K562 (cell line): ENCODE data around the gene UBASH3B. TPM values are rescaled to one million over a fixed set of nuclear protein-coding genes. Genes with fewer than 3 reads are reported as not detected.

Experiments used
- ATAC-seq: fragments of 200-7000 bp; cut with Tn5 transposase; 3 replicates; pipeline ENCODE4 v1.9.1; 2020; ENCODE audit warnings: moderate library complexity
- BruUV-seq: library from RNA; stranded (reverse); fragments of 400-500 nt; replicated peaks from 2 replicates; lab custom pipeline; 2021; lab: Mats Ljungman, UMichigan
- CTCF ChIA-PET: fragments of 300-600 bp; formaldehyde crosslinking; extraction: SDS; loops from one replicate; lab custom pipeline; 2021; ENCODE audit warnings: low intra/inter-chr PET ratio; lab: Yijun Ruan, JAX
- POLR2A ChIA-PET: fragments of 300-600, 350-650 bp; sonication (Branson Sonifier 250); formaldehyde crosslinking; extraction: SDS; loops from one replicate; lab custom pipeline; 2021; ENCODE audit warnings: antibody characterized with exemption, inconsistent platforms; lab: Yijun Ruan, JAX
- DNase-seq, 4 experiments: peaks; one replicate each; pipeline versions ENCODE4 v3.0.0 to v3.0.0-alpha.2; 2011 to 2018; ENCODE audit warnings: low spot score in 3 of 4, mixed read lengths in 3 of 4; ENCODE audit errors: extremely low read depth in 1 of 4
- FAIRE-seq: peaks from 2 replicates; lab custom pipeline; 2011; peaks lifted over from hg19 to GRCh38; lab: Jason Lieb, UNC
- H2AFZ ChIP-seq: 2 replicates; pipeline ENCODE4 v1.6.0; 2011; ENCODE audit warnings: low read depth, low read length, control low read depth, inconsistent platforms
- H3K27ac ChIP-seq: fragments of 200-600 bp; 3 replicates; pipeline ENCODE4 v1.8.0; 2011; ENCODE audit warnings: low read depth, mild to moderate bottlenecking, control low read depth, inconsistent platforms, low read length, moderate library complexity, mixed read lengths; ENCODE audit errors: extremely low read depth
- H3K27me3 ChIP-seq, 2 experiments: fragments of 300-600 bp in 1 of 2; 2 replicates in 1 of 2; 3 replicates in 1 of 2; pipeline versions ENCODE4 v1.6.0 to v1.8.0; 2011; ENCODE audit warnings: inconsistent platforms in 2 of 2, low read length in 2 of 2, mild to moderate bottlenecking in 1 of 2, mixed read lengths in 1 of 2, moderate library complexity in 1 of 2; ENCODE audit not compliant: control insufficient read depth in 2 of 2, insufficient read depth in 2 of 2
- H3K36me3 ChIP-seq: fragments of 300-600 bp; 3 replicates; pipeline ENCODE4 v1.8.0; 2011; ENCODE audit warnings: mild to moderate bottlenecking, low read length, inconsistent platforms; ENCODE audit not compliant: control insufficient read depth, insufficient read depth
- H3K4me1 ChIP-seq, 2 experiments: fragments of 200-600 bp in 1 of 2; replicated peaks in 1 of 2; 2 replicates in 1 of 2; 3 replicates in 1 of 2; pipeline versions ENCODE4 v1.5.1 to v1.8.0; 2011; ENCODE audit warnings: inconsistent platforms in 2 of 2, low read length in 2 of 2, mild to moderate bottlenecking in 1 of 2, mixed read lengths in 1 of 2, moderate library complexity in 1 of 2; ENCODE audit not compliant: control insufficient read depth in 2 of 2, insufficient read depth in 2 of 2
- H3K4me2 ChIP-seq: 2 replicates; pipeline ENCODE4 v1.6.1; 2011; ENCODE audit warnings: low read length, control low read depth, inconsistent platforms, mixed read lengths; ENCODE audit not compliant: insufficient read depth
- H3K4me3 ChIP-seq: fragments of 200-600 bp; sonication (generic), shearing (Covaris generic); 2 replicates; pipeline ENCODE4 v1.5.1; 2016; ENCODE audit warnings: control low read depth, inconsistent platforms
- H3K79me2 ChIP-seq: fragments of 200-600 bp; 3 replicates; pipeline ENCODE4 v1.8.0; 2011; ENCODE audit warnings: low read length, inconsistent platforms; ENCODE audit not compliant: control insufficient read depth, insufficient read depth
- H3K9ac ChIP-seq, 2 experiments: 2 replicates each; pipeline versions ENCODE4 v1.6.0 to v1.6.1; 2011; ENCODE audit warnings: low read depth in 2 of 2, low read length in 2 of 2, control low read depth in 1 of 2, inconsistent platforms in 1 of 2, mild to moderate bottlenecking in 1 of 2, mixed read lengths in 1 of 2; ENCODE audit not compliant: insufficient read depth in 1 of 2
- H3K9me1 ChIP-seq: one replicate; pipeline ENCODE4 v1.6.0; 2011; ENCODE audit warnings: inconsistent platforms, mild to moderate bottlenecking, low read length, moderate library complexity; ENCODE audit not compliant: control insufficient read depth, insufficient read depth
- H3K9me3 ChIP-seq: replicated peaks from 2 replicates; pipeline ENCODE4 v1.5.1; 2011; ENCODE audit warnings: low read depth, low read length, inconsistent platforms; ENCODE audit not compliant: control insufficient read depth, insufficient read depth
- H4K20me1 ChIP-seq: replicated peaks from 2 replicates; pipeline ENCODE4 v1.6.1; 2011; ENCODE audit warnings: low read length, inconsistent platforms, mixed read lengths; ENCODE audit not compliant: control insufficient read depth, insufficient read depth
- MCM3 ChIP-seq: fragments of 450-650 bp; IDR thresholded peaks from 2 replicates; pipeline ENCODE4 v1.6.1; 2016
- NR1H2 ChIP-seq: sonication (generic); formaldehyde crosslinking; IDR thresholded peaks from 2 replicates; pipeline ENCODE4 v1.4.0; 2020; ENCODE audit warnings: mild to moderate bottlenecking, missing genetic modification reagents
- NR4A1 ChIP-seq, 2 experiments: fragments of 250-450 bp in 1 of 2; fragments of 450-650 bp in 1 of 2; sonication (Bioruptor Pico) in 1 of 2; IDR thresholded peaks; 2 replicates each; pipeline versions ENCODE4 v1.4.0 to v1.6.1; 2016 to 2020; ENCODE audit warnings: mild to moderate bottlenecking in 2 of 2, missing compliant biosample characterization in 1 of 2, missing genetic modification characterization in 1 of 2, moderate library complexity in 1 of 2
- SNIP1 ChIP-seq: fragments of 450-650 bp; IDR thresholded peaks from 2 replicates; pipeline ENCODE4 v1.7.1; 2017; ENCODE audit warnings: low read depth, mild to moderate bottlenecking
- ZBTB7A ChIP-seq: IDR thresholded peaks from 2 replicates; pipeline ENCODE4 v1.6.1; 2011; ENCODE audit warnings: low read depth, mild to moderate bottlenecking, low read length, moderate library complexity, borderline replicate concordance; ENCODE audit not compliant: control insufficient read depth
- ZC3H11A ChIP-seq: IDR thresholded peaks from 2 replicates; pipeline ENCODE4 v1.6.1; 2012; ENCODE audit warnings: low read depth, low read length, improper control_type of control experiment
- WGBS: fragments of 100-300 bp; shearing (Covaris generic); methylation state at CpG from one replicate; pipeline ENCODE4 v1.1.6; 2016; ENCODE audit warnings: low coverage, mixed read lengths; ENCODE audit not compliant: insufficient coverage; ENCODE audit errors: missing lambda C conversion rate; 5-methylcytosine and 5-hydroxymethylcytosine counted together
- in situ Hi-C: fragments of 300-500 bp; cut with MboI; formaldehyde crosslinking; loops from 4 replicates; pipeline ENCODE4 v1.15.0; 2018; ENCODE audit warnings: inconsistent platforms, mixed read lengths
- intact Hi-C: fragments of 100-400 bp; cut with micrococcal nuclease; formaldehyde crosslinking; loops from 2 replicates; pipeline ENCODE4 v1.14.2; 2022
- polyA plus RNA-seq, 8 experiments: library from polyadenylated mRNA; depleted of rRNA in 4 of 8; stranded (reverse) in 5 of 8; unstranded in 3 of 8; fragments of >200 nt; fragmentation: Nextera tagmentation in 2 of 8; fragmentation: Illumina TruSeq in 1 of 8; extraction: Ambion mirVana in 2 of 8; extraction: Trizol in 1 of 8; gene quantifications; 2 replicates each; pipeline versions ENCODE4 v1.2.1 to v1.2.3, GENCODE V29; 2011 to 2014; ENCODE audit warnings: inconsistent platforms in 1 of 8, missing spikeins in 1 of 8
- total RNA-seq, 7 experiments: library from RNA; depleted of rRNA in 6 of 7; stranded (reverse); fragments of >200 nt in 6 of 7; fragmentation: Illumina TruSeq in 2 of 7; extraction: Trizol in 2 of 7; gene quantifications; 2 replicates each; pipeline versions ENCODE4 v1.2.1 to v1.2.3, GENCODE V29; 2011 to 2021; ENCODE audit warnings: low replicate concordance in 1 of 7
- TF ChIP-seq, protein P1 (sequence below): fragments of 450-650 bp; IDR thresholded peaks from 2 replicates; pipeline ENCODE4 v1.6.1; 2016; ENCODE audit warnings: antibody characterized with exemption
- TF ChIP-seq, protein P2 (sequence below): fragments of 250-450 bp; sonication (Bioruptor Pico); IDR thresholded peaks from 2 replicates; pipeline ENCODE4 v1.8.0; 2022; ENCODE audit warnings: moderate library complexity, mild to moderate bottlenecking, inconsistent platforms

Gene UBASH3B
- total and polyA plus RNA-seq, 9 of the 15 experiments (the other 6 are each of a cell fraction or from before 2014, with no cell fraction given), result 0.01 to 0.31 (median 0.08) TPM; not detected in 2

DNA sequence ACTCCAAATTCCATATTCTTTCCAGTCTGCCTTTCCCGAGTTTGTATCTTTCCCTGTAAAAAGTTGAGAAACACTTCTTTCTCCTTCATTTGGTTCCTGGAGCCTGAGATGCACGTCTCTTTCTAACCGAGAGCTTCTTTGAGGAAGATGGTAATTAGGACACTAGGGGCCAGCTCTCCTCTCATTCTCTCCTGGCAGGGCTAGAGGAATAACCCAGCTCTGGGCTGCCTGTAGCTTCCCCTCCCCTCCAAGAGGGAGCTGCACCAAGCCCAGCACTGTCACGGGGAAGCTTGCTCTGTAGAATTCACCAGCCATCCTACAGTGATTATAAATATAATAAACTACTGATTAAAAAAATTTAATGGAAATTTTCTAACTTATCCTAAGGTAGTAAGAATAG is 26.9 kb downstream of the UBASH3B start:
- H3K9me1 ChIP-seq, result no peaks in the 10 kb centered on the region
- POLR2A ChIA-PET, result no interaction called here
- DNase-seq (no peak), FAIRE-seq (no peak), ATAC-seq (no peak)
- H3K79me2 ChIP-seq, result no peaks in the 10 kb centered on the region
- H4K20me1 ChIP-seq, result no peaks in the 10 kb centered on the region
- H3K9ac ChIP-seq, result no peak overlapping the region
- H3K9me3 ChIP-seq, result no peaks in the 10 kb centered on the region
- no peak for TF ChIP-seq ZBTB7A
- H3K4me2 ChIP-seq, result no peak overlapping the region
- CTCF ChIA-PET, result no interaction called here
- H3K4me1 ChIP-seq, result no peaks in the 10 kb centered on the region
- H3K36me3 ChIP-seq, result no peaks in the 10 kb centered on the region
- H2AFZ ChIP-seq, result no peak overlapping the region
- WGBS, result 0% methylated on average over 4 of the region's 4 CpGs
- H3K27me3 ChIP-seq, result peaks cover 0 to 7% of the 10 kb centered on the region in 2 experiments; a peak in 2 of 5 replicates
- in situ Hi-C loops, result no loop called here
- BruUV-seq, result no TSS peak
- intact Hi-C loops, result no loop called here
- no peak overlapping the region for H3K4me3 ChIP-seq
- no peak overlapping the region for H3K27ac ChIP-seq

DNA sequence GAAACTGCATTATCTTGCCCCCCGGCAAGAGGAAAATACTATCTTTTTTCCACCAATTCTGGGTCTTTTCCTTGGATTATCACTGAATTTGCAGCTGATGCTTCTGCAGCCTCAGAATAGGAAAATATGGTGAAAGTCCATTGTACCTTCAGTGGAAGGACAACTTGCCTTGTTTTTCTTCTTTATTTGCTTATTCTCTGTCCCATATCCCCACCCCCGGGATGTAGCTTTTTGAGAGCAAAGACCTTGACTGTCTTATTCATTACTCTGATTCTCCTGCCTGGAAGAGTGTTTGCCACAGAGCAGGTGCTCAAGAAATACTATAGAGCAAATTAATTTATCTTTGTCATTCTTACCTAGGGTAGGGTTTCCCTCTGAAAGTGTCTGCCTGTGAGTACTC is 29.5 kb downstream of the UBASH3B start:
- H3K9me3 ChIP-seq, result no peaks in the 10 kb centered on the region
- no peak for DNase-seq
- intact Hi-C loops, result no loop called here
- FAIRE-seq, result no peak
- ATAC-seq, result no peak
- in situ Hi-C loops, result no loop called here
- H4K20me1 ChIP-seq, result no peaks in the 10 kb centered on the region
- H3K4me1 ChIP-seq, result no peaks in the 10 kb centered on the region
- no peak for TF ChIP-seq NR4A1 (CRISPR knock-in tag; IDR thresholded peaks at IDR 0.05)
- TF ChIP-seq NR4A1 (tag; IDR thresholded peaks at IDR 0.05), result no peak
- TF ChIP-seq NR1H2, result no peak
- TF ChIP-seq ZC3H11A, result no peak
- TF ChIP-seq, protein P1, sequence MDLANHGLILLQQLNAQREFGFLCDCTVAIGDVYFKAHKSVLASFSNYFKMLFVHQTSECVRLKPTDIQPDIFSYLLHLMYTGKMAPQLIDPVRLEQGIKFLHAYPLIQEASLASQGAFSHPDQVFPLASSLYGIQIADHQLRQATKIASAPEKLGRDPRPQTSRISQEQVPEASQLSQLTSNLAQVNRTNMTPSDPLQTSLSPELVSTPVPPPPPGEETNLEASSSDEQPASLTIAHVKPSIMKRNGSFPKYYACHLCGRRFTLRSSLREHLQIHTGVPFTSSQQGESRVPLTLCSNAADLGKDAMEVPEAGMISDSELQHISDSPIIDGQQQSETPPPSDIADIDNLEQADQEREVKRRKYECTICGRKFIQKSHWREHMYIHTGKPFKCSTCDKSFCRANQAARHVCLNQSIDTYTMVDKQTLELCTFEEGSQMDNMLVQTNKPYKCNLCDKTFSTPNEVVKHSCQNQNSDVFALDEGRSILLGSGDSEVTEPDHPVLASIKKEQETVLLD, result no peak
- TF ChIP-seq, protein P2, sequence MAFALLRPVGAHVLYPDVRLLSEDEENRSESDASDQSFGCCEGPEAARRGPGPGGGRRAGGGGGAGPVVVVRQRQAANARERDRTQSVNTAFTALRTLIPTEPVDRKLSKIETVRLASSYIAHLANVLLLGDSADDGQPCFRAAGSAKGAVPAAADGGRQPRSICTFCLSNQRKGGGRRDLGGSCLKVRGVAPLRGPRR (CRISPR knock-in tag), result no peak
- TF ChIP-seq MCM3, result no peak
- TF ChIP-seq SNIP1, result no peak
- WGBS, result 0% methylated on average over 2 of the region's 2 CpGs
- ChIA-PET CTCF (no interaction called here), POLR2A (no interaction called here)
- H3K9me1 ChIP-seq, result no peaks in the 10 kb centered on the region
- no TSS peak for BruUV-seq
- H3K79me2 ChIP-seq, result no peaks in the 10 kb centered on the region
- peaks cover 0 to 13% of the 10 kb centered on the region in 2 experiments; a peak in 3 of 5 replicates for H3K27me3 ChIP-seq
- H3K27ac ChIP-seq, result no peak overlapping the region
- no peak overlapping the region for H3K9ac ChIP-seq
- H2AFZ ChIP-seq, result no peak overlapping the region
- H3K4me3 ChIP-seq, result no peak overlapping the region
- no peaks in the 10 kb centered on the region for H3K36me3 ChIP-seq
- H3K4me2 ChIP-seq, result no peak overlapping the region
